ENCODE results near the gene LRRC74B.
"Not testable (repeated sequence)": the region's sequence is repeated elsewhere in the genome, so short reads cannot be mapped to it uniquely, and the experiment has no call there.

Gene LRRC74B

GRCh38 chr22:21073023-21073422 is 27.3 kb downstream of the LRRC74B start:
- DNase-seq (ENCODE audit: extremely low spot score, insufficient read length, low read depth) (no peak), FAIRE-seq (no peak)

- DNase-seq (ENCODE audit: extremely low spot score, insufficient read length, low read depth) = no peak
- FAIRE-seq = no peak
Observed at GRCh38 chr22:21073482-21073881, 27.7 kb downstream of the LRRC74B start.

GRCh38 chr22:21074102-21074715 is 28.5 kb downstream of the LRRC74B start:
- DNase-seq (ENCODE audit: extremely low spot score, insufficient read length, low read depth) = no peak
- no peak for FAIRE-seq

GRCh38 chr22:21075516-21076138 is 29.9 kb downstream of the LRRC74B start:
- DNase-seq (ENCODE audit: extremely low spot score, insufficient read length, low read depth) (no peak), FAIRE-seq (no peak)

GRCh38 chr22:21076912-21077625 is 31.3 kb downstream of the LRRC74B start:
- no peak for FAIRE-seq

GRCh38 chr22:21077884-21078508 is 32.2 kb downstream of the LRRC74B start:
- DNase-seq (ENCODE audit: extremely low spot score, insufficient read length, low read depth) (no peak), FAIRE-seq (no peak)

More at GRCh38 chr22:21076912-21077625, 31.3 kb downstream of the LRRC74B start:
- no peak for DNase-seq (ENCODE audit: extremely low spot score, insufficient read length, low read depth)

- no peak for FAIRE-seq
- no peak for DNase-seq (ENCODE audit: extremely low spot score, insufficient read length, low read depth)
Observed at GRCh38 chr22:21078916-21079315, 33.2 kb downstream of the LRRC74B start.

GRCh38 chr22:21079493-21079892 is 33.7 kb downstream of the LRRC74B start:
- no peak for DNase-seq (ENCODE audit: extremely low spot score, insufficient read length, low read depth)
- FAIRE-seq = no peak

GRCh38 chr22:21080435-21081137 is 34.8 kb downstream of the LRRC74B start:
- no peak for FAIRE-seq
- no peak for DNase-seq (ENCODE audit: extremely low spot score, insufficient read length, low read depth)

GRCh38 chr22:21082248-21082647 is 36.5 kb downstream of the LRRC74B start:
- FAIRE-seq (no peak), DNase-seq (ENCODE audit: extremely low spot score, insufficient read length, low read depth) (no peak)

- FAIRE-seq (no peak), DNase-seq (ENCODE audit: extremely low spot score, insufficient read length, low read depth) (no peak)
Observed at GRCh38 chr22:21087119-21087518, 41.4 kb downstream of the LRRC74B start.

- DNase-seq (ENCODE audit: extremely low spot score, insufficient read length, low read depth); FAIRE-seq: not testable (repeated sequence)
Observed at GRCh38 chr22:21087926-21088325, 42.2 kb downstream of the LRRC74B start.

GRCh38 chr22:21091220-21091619 is 45.5 kb downstream of the LRRC74B start:
- FAIRE-seq; DNase-seq (ENCODE audit: extremely low spot score, insufficient read length, low read depth): not testable (repeated sequence)

- FAIRE-seq (no peak), DNase-seq (ENCODE audit: extremely low spot score, insufficient read length, low read depth) (no peak)
Observed at GRCh38 chr22:21092797-21093554, 47.2 kb downstream of the LRRC74B start.

GRCh38 chr22:21093555-21094137 is 47.9 kb downstream of the LRRC74B start:
- DNase-seq (ENCODE audit: extremely low spot score, insufficient read length, low read depth); FAIRE-seq: not testable (repeated sequence)

- FAIRE-seq = no peak
- no peak for DNase-seq (ENCODE audit: extremely low spot score, insufficient read length, low read depth)
Observed at GRCh38 chr22:21094911-21095772, 49.4 kb downstream of the LRRC74B start.

GRCh38 chr22:21095773-21096107 is 50.0 kb downstream of the LRRC74B start:
- no peak for FAIRE-seq
- DNase-seq (ENCODE audit: extremely low spot score, insufficient read length, low read depth) = no peak

GRCh38 chr22:21096878-21097277 is 51.1 kb downstream of the LRRC74B start:
- not testable (repeated sequence) for DNase-seq (ENCODE audit: extremely low spot score, insufficient read length, low read depth); FAIRE-seq
